Endometrial microvascular endothelial cells (primary cell): ENCODE data around the gene USP13. TPM values are rescaled to one million over a fixed set of nuclear protein-coding genes. Genes with fewer than 3 reads are reported as not detected.

Source experiments
- in situ Hi-C: cut with HindIII; loops from 2 replicates; pipeline ENCODE4 v1.10.0; 2017; ENCODE audit warnings: low sequenced_read_pairs, low pct_unique_long_range_greater_than_20kb; ENCODE audit errors: inconsistent ontology term
- total RNA-seq: library from RNA; depleted of rRNA; stranded (reverse); fragments of >200 nt; gene quantifications from one replicate; pipeline ENCODE4 v1.2.3, GENCODE V29; 2015; ENCODE audit errors: inconsistent ontology term

The USP13 gene
- total RNA-seq, 1 donor from 2014 or later = 18.7 TPM

GRCh38 chr3:179687967-179688535 is 35.2 kb downstream of the USP13 start:
- in situ Hi-C loops = no loop called here

- in situ Hi-C loops = no loop called here
These were observed 36.0 kb downstream of the USP13 start for GRCh38 chr3:179688850-179689249.

GRCh38 chr3:179694731-179695130 is 41.9 kb downstream of the USP13 start:
- in situ Hi-C loops = no loop called here

- in situ Hi-C loops = no loop called here
These were observed 43.0 kb downstream of the USP13 start for GRCh38 chr3:179695672-179696313.

GRCh38 chr3:179697736-179698332 is 45.0 kb downstream of the USP13 start:
- in situ Hi-C loops = no loop called here

- in situ Hi-C loops = no loop called here
These were observed 47.9 kb downstream of the USP13 start for GRCh38 chr3:179700716-179701115.

GRCh38 chr3:179701176-179701827 is 48.5 kb downstream of the USP13 start:
- in situ Hi-C loops = no loop called here

- in situ Hi-C loops = no loop called here
These were observed 49.6 kb downstream of the USP13 start for GRCh38 chr3:179702271-179702947.

GRCh38 chr3:179703816-179704215 is 51.0 kb downstream of the USP13 start:
- in situ Hi-C loops = no loop called here

GRCh38 chr3:179706233-179706632 is 53.4 kb downstream of the USP13 start:
- in situ Hi-C loops = no loop called here

- in situ Hi-C loops = no loop called here
These were observed 57.2 kb downstream of the USP13 start for GRCh38 chr3:179710079-179710478.

GRCh38 chr3:179713643-179714090 is 60.8 kb downstream of the USP13 start:
- in situ Hi-C loops = no loop called here

GRCh38 chr3:179715582-179715981 is 62.7 kb downstream of the USP13 start:
- in situ Hi-C loops = no loop called here

GRCh38 chr3:179716226-179716625 is 63.4 kb downstream of the USP13 start:
- in situ Hi-C loops = no loop called here

GRCh38 chr3:179716811-179717210 is 64.0 kb downstream of the USP13 start:
- in situ Hi-C loops = no loop called here

- in situ Hi-C loops = no loop called here
These were observed 64.4 kb downstream of the USP13 start for GRCh38 chr3:179717219-179717618.

GRCh38 chr3:179719048-179719734 is 66.4 kb downstream of the USP13 start:
- in situ Hi-C loops = no loop called here

GRCh38 chr3:179720196-179720595 is 67.4 kb downstream of the USP13 start:
- in situ Hi-C loops = no loop called here

GRCh38 chr3:179723617-179724016 is 70.8 kb downstream of the USP13 start:
- in situ Hi-C loops = no loop called here
